Stimulated activated CD4-positive, alpha-beta T cell treated with anti-CD3 and anti-CD28 coated beads, Interleukin-2, amount 100 ng/mL, for 24 hours (primary cell): ENCODE measurements around the gene QPRT.
"Not testable (repeated sequence)": the region's sequence is repeated elsewhere in the genome, so short reads cannot be mapped to it uniquely, and the experiment has no call there.

Source experiments
- DNase-seq, 2 donors: peaks; one replicate each; pipeline ENCODE4 v3.0.0-alpha.2; 2020

QPRT gene

DNA sequence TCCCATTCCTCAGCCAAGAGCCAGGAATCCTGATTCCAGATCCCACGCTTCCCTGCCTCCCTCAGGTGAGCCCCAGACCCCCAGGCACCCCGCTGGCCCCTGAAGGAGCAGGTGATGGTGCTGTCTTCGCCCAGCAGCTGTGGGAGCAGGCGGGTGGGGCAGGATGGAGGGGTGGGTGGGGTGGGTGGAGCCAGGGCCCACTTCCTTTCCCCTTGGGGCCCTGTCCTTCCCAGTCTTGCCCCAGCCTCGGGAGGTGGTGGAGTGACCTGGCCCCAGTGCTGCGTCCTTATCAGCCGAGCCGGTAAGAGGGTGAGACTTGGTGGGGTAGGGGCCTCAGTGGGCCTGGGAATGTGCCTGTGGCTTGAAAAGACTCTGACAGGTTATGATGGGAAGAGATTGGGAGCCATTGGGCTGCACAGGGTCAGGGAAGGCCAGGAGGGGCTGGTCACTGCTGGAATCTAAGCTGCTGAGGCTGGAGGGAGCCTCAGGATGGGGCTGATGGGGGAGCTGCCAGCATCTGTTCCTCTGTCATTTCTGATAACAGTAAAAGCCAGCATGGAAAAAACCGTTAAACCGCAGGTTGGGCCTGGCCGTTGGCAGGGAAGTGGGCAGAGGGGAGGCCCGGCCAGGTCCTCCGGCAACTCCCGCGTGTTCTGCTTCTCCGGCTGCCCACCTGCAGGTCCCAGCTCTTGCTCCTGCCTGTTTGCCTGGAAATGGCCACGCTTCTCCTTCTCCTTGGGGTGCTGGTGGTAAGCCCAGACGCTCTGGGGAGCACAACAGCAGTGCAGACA, 15.8 kb upstream of the QPRT start, which contains the start of gene SPN:
TSS of gene SPN (plus strand) at position 232 of the 791 bp plus-strand sequence. CDS start at position 714, 482 bp downstream.
- DNase-seq = peak; percentile 35 to 66

DNA sequence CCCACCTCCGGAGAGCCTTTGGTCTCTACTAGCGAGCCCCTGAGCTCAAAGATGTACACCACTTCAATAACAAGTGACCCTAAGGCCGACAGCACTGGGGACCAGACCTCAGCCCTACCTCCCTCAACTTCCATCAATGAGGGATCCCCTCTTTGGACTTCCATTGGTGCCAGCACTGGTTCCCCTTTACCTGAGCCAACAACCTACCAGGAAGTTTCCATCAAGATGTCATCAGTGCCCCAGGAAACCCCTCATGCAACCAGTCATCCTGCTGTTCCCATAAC, 15.2 kb upstream of the QPRT start:
- no peak for DNase-seq

DNA sequence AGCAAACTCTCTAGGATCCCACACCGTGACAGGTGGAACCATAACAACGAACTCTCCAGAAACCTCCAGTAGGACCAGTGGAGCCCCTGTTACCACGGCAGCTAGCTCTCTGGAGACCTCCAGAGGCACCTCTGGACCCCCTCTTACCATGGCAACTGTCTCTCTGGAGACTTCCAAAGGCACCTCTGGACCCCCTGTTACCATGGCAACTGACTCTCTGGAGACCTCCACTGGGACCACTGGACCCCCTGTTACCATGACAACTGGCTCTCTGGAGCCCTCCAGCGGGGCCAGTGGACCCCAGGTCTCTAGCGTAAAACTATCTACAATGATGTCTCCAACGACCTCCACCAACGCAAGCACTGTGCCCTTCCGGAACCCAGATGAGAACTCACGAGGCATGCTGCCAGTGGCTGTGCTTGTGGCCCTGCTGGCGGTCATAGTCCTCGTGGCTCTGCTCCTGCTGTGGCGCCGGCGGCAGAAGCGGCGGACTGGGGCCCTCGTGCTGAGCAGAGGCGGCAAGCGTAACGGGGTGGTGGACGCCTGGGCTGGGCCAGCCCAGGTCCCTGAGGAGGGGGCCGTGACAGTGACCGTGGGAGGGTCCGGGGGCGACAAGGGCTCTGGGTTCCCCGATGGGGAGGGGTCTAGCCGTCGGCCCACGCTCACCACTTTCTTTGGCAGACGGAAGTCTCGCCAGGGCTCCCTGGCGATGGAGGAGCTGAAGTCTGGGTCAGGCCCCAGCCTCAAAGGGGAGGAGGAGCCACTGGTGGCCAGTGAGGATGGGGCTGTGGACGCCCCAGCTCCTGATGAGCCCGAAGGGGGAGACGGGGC, 14.7 kb upstream of the QPRT start:
- DNase-seq = peak; percentile 47 to 61

DNA sequence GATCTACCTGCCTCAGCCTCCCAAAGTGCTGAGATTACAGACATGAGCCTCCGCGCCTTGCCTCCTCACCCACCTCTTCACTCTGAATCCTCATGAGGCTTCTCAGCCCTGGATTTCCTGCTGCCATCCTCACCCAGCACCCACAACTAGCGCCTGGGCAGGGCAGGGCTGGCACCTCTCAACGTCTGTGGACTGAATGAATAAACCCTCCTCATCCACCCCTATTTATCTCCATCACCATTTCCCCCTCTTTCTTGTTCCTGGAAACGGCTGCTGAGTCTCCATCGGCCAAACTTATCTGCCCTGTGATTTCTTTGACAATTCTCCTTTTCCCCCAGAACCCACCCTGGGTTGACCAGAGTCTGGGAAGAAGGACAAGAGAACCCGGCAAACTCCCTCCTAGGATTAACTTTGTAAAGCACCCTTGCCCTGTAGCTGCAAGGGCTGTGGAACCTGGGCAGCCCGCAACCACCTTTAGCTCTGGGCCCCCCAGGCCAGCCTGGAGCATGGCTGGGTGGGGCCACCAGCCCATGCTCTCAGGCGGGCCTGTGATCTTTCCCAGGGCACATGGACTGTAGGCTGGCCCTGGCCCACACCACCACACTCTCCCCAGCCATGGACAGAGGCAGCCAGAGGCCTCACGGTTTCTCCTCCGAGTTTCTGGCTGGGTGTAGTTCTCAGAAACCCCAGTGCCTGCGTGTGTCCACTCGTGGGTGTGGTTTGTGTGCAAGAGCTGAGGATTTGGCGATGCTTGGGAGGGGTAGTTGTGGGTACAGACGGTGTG, 13.5 kb upstream of the QPRT start:
- peak in 1 of 2 donors; percentile 45 for DNase-seq

DNA sequence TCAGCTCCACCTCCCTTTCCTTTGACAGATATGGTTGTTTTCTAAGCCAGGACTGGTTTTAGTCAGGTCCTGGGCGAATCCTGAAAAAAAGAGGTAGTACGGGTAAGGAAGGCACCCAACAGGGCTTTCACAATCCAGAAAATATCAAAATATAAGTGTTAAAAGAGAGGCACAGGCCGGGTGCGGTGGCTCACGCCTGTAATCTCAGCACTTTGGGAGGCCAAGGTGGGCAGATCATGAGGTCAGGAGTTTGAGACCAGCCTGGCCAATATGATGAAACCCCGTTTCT, 11.7 kb upstream of the QPRT start:
- not testable (repeated sequence) for DNase-seq

DNA sequence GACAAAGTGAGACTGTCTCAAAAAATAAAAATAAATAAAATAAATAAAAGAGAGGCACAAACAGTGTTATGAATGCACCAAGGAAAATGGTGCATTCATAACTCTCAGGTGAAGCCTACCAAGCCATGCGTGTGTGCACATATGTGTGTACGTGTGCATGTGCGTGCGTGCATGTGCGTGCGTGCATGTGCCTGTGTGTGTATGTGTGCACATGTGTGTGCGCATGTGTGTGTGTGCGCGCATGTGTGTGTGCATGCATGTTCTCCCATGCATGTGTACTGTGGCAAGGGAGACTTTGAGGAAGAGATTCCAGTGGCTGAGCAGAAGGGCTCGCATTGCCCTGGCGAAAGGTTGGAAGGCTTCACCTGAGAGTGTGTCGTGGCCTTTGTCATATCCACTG, 11.2 kb upstream of the QPRT start:
- no peak for DNase-seq

DNA sequence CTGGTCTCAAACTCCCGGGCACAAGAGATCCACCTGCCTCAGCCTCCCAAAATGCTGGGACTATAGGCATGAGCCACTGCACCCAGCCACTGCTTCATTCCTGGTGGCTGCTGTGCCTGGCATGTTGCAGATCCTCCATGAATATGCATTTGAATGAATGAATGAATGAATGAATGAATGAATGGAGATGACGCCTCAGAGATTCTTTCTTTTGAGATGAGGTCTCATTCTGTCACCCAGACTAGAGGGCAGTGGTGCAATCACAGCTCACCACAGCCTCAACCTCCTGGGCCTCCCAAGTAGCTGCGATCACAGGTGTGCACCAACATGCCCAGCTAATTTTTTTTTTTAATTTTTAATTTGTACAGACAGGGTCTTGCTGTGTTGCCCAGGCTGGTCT, 10.7 kb upstream of the QPRT start:
- DNase-seq = no peak

DNA sequence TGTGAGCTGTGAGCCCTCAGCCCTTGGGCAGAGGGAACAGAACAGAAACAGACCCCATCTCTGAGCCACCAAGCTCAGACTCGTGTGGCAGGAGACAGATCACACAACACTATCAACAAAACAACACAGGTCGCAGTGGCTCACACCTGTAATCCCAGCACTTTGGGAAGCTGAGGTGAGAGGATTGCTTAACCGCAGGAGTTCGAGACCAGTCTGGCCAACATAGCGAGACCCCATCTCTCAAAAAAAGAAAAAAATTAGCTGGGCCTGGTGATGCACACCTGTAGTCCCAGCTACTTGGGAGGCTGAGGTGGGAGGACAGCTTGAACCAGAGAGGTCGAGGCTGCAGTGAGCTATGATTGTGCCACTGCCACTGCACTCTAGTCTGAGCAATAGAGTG, 5.5 kb upstream of the QPRT start:
- no peak for DNase-seq

DNA sequence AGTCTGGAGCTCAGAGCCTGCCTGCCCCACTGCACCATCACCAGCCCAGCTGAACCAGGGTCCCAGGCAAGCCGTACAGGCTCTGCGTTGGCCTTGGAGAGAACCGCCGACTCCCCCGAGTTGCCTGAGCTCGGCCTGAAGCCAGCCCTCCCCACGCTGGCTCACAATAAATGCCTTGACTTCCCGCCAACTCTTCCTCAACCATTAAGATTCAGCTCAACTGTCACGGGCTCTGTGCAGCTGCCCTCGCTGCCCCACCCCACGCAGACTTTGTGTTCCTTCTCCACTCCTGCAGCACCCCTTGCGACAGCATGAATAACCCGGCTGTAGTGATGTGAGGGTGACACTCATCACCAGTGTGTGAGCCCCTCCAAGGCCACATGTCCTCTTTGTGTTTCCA, 4.8 kb upstream of the QPRT start:
- no peak for DNase-seq

DNA sequence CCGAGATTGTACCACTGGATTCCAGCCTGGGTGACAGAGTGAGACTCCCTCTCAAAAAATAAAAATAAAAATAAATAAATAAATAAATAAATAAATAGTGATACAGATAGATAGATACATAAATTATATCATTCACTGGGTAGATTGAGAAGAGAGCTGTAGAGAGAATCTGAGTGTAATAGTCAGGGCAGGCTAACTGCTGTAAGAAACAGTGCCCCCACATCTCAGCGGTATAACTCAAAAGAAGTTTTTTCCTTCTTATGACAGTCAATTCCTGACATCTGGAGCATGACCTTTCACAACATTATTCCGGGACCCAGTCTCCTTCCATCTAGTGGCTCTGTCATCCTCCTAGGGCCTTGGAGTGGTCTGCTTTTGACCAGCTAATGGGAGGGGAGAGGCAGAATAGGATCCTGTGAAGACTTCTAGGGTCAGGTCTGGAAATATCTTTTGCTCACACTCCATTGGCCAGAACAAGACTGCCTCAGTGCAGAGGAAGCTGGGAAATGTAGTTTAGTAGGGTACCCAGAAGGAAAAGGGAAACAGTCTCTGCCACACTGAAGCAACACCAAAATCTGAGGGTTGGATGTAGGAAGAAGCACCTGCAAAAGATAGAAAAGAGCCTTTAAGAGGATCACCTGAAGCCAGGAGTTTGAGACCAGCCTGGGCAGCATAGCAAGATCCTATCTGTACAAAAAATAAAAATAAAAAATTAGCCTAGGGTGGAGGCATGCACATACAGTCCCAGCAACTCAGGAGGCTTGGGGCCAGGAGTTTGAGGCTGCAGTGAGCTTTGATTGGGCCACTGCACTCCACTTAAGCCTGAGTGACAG, 3.0 kb upstream of the QPRT start:
- no peak for DNase-seq

DNA sequence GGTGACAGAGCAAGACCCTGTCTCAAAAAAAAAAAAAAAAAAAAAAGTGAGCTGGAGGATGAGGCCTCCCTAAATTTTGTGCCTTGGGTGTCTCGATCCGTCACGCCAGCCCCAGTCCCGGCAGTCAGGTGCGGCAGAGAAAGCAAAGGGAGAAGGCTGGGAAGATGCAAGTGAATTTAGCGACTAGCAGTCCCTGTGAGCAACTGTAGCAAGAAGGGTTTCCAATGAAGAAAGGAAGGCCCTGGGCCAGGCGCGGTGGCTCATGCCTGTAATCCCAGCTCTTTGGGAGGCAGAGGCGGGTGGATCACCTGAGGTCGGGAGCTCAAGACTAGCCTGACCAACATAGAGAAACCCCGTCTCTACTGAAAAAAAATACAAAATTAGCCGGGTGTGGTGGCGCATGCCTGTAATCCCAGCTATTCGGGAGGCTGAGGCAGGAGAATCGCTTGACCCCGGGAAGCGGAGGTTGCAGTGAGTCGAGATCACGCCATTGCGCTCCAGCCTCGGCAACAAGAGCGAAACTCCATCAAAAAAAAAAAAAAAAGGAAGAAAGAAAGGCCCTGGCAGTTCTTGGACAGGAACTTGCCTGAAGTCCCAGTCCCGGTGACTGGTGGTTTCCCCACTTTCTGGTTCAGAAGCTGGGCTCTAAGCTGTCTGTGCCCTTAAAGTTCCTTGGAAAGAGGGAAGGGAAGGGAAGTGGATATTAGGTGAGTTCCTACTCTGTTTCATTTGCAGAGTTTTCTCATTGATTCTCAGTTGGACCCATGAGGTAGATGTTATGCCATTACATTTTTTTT, 1.8 kb upstream of the QPRT start:
- DNase-seq = no peak

DNA sequence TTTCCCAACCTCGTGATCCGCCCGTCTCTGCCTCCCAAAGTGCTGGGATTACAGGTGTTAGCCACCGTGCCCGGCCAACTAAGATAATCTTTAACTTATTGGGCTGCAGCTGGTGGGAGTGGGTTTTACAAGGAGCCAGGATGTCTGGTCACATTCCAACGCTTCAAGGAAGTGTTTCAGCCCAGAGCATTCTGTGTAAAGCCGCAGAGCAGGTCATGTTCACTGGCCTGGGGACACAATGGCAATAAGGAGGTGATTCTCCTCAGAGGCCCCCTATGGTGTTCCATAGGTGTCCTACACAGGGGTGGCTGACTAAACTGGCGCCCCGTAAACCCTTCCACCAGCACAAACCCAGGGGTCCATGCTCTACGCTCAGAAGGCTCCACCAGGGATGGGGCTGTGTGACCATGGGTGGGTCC, 1.2 kb downstream of the QPRT start:
- no peak for DNase-seq

DNA sequence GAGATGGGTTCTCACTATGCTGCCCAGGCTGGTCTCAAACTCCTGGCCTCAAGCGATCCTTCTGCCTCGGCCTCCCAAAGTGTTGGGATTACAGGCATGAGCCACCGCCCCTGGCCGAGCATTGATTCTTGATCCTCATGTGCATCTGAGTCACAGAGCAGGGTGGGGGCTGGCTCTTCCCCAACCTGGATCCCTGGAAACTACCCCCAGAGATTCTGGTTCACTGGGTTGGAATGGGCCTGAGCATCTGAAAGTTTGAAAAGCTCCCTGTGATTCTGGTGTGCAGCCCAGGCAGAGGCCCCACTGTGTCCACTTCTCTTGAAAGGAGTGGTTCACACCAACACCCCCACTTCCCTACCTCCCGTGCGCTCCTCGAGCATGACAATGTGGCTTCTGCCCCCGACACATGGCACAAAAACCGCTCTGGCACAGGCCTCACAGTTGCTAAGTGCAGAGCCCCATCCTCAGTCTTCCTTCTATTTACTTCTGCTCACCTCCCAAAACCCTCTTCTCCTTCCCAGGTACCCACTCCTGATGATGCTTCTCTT, 4.6 kb downstream of the QPRT start:
- DNase-seq = no peak

DNA sequence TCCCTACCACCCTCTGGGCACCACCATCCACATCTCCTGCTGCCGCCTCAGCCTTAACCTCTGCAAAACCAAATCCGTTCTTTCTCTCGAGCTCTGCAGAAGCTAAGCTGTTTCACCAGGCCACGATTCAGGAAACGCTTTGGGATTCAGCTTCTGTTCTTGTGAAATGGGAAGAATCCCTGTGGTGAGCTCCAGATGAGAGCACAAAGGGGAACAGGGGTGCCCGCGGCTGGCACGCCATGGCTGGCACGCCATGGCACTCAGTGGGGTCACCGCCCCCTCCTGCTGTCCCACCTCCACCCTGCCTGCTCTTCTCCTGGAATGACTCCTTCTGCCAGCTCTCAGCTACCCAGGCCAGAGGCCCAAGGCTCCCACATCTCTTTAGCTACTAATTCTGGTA, 5.7 kb downstream of the QPRT start:
- DNase-seq = no peak

DNA sequence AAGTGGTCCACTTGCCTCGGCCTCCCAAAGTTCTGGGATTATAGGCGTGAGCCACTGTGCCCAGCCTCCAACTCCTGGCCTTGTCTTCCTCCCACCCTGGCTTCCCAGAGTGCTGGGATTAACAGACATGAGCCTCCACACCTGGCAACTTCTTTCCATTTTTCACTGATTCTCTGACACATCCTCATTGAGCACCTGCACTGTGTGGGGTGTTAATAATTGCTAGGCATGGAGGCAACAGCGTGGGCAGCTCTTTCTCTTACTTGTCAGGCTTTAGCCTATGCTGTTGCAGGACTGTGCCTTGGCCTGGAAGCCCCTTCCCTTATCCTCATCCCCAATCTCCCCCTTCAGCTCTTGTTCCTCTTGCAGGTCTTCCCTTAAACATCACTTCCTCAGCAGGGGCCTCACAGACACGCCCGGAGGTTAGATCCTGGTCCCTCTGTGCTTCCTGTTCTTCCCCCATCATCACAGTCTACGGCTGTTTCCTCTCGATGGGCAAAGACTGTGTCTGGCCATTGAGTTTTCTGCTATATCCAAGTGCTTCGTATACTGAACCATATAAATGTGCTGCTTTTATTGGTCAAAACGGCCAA, 7.9 kb downstream of the QPRT start:
- DNase-seq = no peak

DNA sequence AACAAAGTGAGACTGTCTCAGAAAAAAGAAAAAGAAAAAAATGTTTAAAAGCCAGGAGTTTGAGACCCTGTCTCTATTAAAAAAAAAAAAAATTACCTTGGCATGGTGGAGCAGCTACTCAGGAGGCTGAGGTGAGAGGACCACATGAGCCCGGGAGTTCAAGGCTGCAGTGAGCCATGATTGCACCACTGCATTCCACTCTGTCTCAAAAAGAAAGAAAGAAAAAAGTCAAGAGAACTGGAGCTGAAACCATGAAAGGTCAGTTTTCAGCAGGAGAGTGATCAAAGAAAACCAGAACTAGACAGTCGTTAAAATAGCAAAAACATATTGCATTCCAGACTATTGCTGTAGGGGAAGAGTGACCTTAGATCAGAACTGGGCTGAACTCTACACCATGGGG, 8.8 kb downstream of the QPRT start:
- DNase-seq = no peak

DNA sequence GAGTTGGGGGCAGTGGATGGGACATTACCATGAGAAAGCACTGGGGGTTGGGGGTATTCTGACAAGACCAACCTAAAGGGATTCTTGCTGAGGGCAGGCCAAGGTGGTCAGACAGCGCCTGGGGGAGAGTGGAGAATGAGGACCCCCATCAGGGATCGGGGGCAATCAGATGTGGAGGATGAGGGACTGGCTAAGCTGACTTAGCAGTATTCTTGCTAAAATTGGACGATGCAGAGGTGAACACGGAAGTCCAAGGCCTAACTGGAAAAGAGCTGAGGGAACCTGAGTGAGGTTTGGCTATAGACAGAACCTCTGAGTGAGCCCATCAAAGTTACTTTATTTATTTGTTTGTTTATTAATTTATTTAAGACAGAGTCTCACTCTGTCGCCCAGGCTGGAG, 9.2 kb downstream of the QPRT start:
- DNase-seq = no peak

DNA sequence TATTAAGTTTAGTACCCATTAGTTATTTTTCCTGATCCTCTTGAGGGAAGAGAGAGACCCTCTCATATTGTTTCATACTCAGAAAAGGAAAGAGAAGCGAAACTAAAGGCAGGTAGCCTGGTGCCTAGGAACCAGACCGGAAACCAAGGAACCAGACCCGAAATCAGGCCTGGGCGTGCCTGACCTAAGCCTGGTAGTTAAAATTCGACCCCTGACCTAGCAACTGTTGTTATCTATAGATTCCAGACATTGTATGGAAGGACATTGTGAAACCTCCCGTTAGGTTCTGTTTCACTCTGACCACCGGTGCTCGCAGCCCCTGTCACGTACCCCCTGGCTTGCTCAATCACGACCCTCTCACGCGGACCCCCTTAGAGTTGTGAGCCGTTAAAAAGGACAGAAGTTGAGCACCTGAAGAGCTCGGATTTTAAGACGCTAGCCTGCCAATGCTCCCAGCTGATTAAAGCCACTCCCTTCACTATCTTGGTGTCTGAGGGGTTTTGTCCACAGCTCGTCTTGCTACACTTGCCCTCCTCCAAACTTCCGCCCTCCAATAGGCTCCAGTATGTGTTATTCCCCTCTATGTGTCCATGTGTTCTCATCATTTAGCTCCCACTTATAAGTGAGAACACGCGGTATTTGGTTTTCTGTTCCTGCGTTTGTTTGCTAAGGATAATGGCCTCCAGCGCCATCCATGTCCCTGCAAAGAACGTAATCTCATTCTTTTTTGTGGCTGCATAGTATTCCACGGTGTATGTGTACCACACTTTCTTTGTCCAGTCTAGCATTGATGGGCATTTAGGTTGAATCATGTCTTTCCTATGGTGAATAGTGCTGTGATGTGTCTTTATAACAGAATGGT, 10.7 kb downstream of the QPRT start:
- DNase-seq = not testable (repeated sequence)

DNA sequence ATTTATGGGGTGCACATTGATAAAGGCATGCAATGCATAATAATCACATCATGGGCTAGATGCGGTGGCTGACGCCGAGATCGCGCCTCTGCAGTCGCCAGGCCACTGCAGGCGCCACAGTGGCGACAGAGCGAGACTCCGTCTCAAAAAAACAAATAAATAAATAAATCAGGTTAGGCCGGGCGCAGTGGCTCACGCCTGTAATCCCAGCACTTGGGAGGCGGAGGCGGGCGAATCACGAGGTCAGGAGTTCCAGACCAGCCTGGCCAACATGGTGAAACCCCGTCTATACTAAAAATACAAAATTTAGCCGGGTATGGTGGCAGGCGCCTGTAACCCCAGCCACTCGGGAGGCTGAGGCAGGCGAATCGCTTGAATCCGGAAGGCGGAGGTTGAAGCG, 13.6 kb downstream of the QPRT start:
- not testable (repeated sequence) for DNase-seq
